T-helper 2 cell treated with Interferon-gamma antibody and Interleukin-4, amounts not matched to agents 5 μg/mL and 100 μg/mL, for 36 hours (primary cell): ENCODE results near the gene MAST2.

ENCODE experiments used
- DNase-seq: peaks from one replicate; pipeline ENCODE4 v3.0.0; 2021; ENCODE audit warnings: low spot score
- H3K27ac Mint-ChIP-seq: one replicate; pipeline ENCODE4 v1.8.0; 2021; ENCODE audit warnings: mild to moderate bottlenecking, mixed read lengths
- H3K27me3 Mint-ChIP-seq: one replicate; pipeline ENCODE4 v1.8.0; 2021; ENCODE audit warnings: low read depth, mixed read lengths
- H3K36me3 Mint-ChIP-seq: one replicate; pipeline ENCODE4 v1.8.0; 2021; ENCODE audit warnings: low read depth, mixed read lengths
- H3K4me1 Mint-ChIP-seq: one replicate; pipeline ENCODE4 v1.8.0; 2021; ENCODE audit warnings: low read depth, mixed read lengths
- H3K4me3 Mint-ChIP-seq: one replicate; pipeline ENCODE4 v1.8.0; 2022; ENCODE audit warnings: mild to moderate bottlenecking, moderate library complexity, mixed read lengths
- H3K9me3 Mint-ChIP-seq: one replicate; pipeline ENCODE4 v1.8.0; 2021; ENCODE audit warnings: mixed read lengths

MAST2 gene

DNA sequence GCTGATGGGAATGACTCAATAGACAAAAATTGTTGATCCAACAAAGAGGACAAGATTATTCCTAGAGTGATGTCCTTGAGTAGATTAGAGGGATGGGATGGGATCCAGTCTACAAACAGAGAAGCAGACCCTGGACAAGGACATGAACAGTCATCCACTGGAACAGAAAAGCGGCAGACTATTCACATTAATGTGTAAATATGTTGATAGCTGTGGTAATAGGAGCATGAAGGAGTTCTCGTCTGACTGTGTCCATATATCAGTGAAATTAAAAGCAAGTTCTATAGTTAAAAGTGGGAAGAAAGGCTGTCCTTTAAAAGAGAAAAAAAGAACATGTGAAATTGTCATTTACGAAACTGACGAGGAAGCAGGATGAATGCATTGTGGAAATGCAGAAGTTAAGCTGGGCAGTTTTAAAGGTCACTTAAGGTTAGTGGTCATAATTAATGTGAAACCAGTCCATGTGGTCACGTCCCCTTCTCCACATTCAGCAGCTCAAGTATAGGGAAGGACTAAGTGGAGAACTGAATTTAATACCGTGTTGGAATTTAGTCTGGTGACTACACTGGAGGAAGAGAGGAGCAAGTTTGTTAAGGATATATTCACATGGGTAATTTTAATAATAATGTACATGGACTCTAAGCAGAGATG lies 266.9 kb downstream of the MAST2 start:
- peaks cover 1% of the 10 kb centered on the region for H3K36me3 Mint-ChIP-seq
- H3K27ac Mint-ChIP-seq = no peak overlapping the region
- H3K27me3 Mint-ChIP-seq = no peaks in the 10 kb centered on the region
- no peak for DNase-seq
- H3K9me3 Mint-ChIP-seq = no peaks in the 10 kb centered on the region
- H3K4me3 Mint-ChIP-seq = no peak overlapping the region
- peaks cover 4% of the 10 kb centered on the region for H3K4me1 Mint-ChIP-seq

DNA sequence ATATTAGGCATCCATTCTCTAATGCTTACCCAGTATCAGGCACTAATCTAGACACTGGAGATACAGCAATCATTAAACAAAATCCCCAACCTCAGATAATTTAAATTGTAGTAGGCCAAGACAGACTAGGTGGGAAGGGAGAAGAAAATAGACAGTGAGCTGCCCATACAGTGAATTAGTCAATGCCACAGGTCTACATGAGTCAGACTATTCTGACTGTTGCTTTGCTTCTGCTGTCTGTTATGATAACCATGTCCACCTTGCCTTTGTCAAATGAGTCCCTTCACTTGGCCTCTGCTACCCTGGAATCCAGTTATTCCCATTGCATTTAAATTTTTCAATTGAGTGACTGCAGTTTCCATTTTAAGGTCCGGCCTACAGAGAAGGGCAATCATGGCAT lies 269.6 kb downstream of the MAST2 start:
- Mint-ChIP-seq H3K4me1 (no peaks in the 10 kb centered on the region), H3K4me3 (no peak overlapping the region), H3K9me3 (no peaks in the 10 kb centered on the region), H3K36me3 (no peaks in the 10 kb centered on the region), H3K27ac (no peak overlapping the region), H3K27me3 (no peaks in the 10 kb centered on the region)
- DNase-seq = no peak

DNA sequence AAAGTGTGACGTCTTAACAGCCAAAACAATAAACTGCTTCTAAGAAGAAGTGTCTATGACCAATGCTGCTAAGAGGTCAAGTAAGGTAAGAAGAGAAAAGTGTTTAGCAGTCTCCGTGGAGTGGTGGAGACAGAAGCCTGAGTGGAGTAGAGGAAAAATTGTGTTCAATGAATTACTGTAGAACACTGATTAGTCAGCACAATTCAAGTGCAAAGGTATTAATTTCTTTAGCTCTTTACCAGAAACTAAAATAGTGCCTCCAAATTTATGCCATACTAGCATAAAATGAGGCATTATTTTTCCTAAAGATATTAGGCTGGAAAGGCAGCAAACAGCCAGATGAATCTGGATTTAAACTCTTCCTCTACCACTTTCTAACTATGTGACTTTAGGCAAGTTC lies 272.9 kb downstream of the MAST2 start:
- H3K27ac Mint-ChIP-seq = no peak overlapping the region
- no peak for DNase-seq
- no peaks in the 10 kb centered on the region for H3K4me1 Mint-ChIP-seq
- no peaks in the 10 kb centered on the region for H3K36me3 Mint-ChIP-seq
- peaks cover 3% of the 10 kb centered on the region for H3K27me3 Mint-ChIP-seq
- no peaks in the 10 kb centered on the region for H3K9me3 Mint-ChIP-seq
- H3K4me3 Mint-ChIP-seq = no peak overlapping the region

DNA sequence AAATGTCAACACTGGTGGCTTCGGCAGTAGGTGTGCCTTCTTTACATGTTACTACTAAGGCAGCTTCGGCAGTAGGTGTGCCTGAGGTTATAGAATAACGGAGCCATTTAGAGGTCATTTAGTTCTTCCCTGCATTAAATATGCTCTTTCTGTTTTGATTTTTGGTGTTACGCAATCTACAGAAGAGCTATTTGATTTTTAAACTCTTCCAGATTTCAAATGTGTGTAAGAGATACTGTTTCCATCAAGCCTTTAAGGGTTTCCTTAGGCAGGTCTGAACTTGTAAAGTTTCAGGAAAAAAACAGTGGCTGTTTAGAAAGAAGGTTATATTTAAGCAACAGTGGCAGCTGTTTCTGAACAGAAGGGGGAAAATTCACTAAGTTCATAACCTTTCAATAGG lies 274.2 kb downstream of the MAST2 start:
- DNase-seq = no peak
- Mint-ChIP-seq H3K4me3 (no peak overlapping the region), H3K27me3 (peaks cover 3% of the 10 kb centered on the region), H3K4me1 (no peaks in the 10 kb centered on the region), H3K27ac (no peak overlapping the region), H3K9me3 (no peaks in the 10 kb centered on the region), H3K36me3 (no peaks in the 10 kb centered on the region)

DNA sequence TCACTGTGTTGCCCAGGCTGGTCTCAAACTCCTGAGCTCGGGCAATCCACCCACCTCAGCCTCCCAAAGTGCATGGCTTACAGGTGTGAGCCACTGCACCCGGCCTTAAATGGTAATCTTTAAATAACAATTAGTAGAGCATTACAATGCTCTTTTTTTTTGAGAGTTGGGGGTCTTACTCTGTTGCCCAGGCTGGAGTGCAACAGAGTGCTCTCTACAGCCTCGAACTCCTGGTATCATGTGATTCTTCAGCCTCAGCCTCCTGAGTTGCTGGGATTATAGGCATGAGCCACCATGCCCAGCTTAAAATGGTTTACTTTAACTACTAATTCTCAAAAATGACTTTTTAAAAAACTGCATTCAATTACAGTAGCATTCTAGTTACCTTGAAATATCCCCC lies 276.8 kb downstream of the MAST2 start:
- Mint-ChIP-seq H3K4me3 (no peak overlapping the region), H3K36me3 (no peaks in the 10 kb centered on the region), H3K27me3 (peaks cover 6% of the 10 kb centered on the region), H3K9me3 (no peaks in the 10 kb centered on the region), H3K27ac (no peak overlapping the region), H3K4me1 (no peaks in the 10 kb centered on the region)
- DNase-seq = no peak

DNA sequence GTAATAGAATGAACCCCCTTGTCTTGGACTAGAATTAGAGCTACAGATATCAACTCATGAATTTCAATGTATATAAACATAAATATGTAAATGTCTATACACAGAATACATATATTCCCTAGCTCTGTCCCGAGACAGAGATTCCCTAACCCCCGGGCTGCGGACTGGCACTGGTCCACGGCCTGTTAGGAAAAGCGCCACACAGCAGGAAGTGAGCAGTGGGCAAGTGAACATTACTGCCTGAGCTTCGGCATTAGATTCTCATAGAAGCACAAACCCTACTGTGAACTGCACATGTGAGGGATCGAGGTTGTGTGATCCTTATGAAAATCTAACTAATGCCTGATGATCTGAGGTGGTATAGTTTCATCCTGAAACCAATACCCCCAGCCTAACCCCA lies 277.8 kb downstream of the MAST2 start:
- no peaks in the 10 kb centered on the region for H3K36me3 Mint-ChIP-seq
- H3K27me3 Mint-ChIP-seq = peaks cover 6% of the 10 kb centered on the region
- no peak for DNase-seq
- H3K9me3 Mint-ChIP-seq = no peaks in the 10 kb centered on the region
- no peak overlapping the region for H3K4me3 Mint-ChIP-seq
- H3K27ac Mint-ChIP-seq = no peak overlapping the region
- no peaks in the 10 kb centered on the region for H3K4me1 Mint-ChIP-seq

DNA sequence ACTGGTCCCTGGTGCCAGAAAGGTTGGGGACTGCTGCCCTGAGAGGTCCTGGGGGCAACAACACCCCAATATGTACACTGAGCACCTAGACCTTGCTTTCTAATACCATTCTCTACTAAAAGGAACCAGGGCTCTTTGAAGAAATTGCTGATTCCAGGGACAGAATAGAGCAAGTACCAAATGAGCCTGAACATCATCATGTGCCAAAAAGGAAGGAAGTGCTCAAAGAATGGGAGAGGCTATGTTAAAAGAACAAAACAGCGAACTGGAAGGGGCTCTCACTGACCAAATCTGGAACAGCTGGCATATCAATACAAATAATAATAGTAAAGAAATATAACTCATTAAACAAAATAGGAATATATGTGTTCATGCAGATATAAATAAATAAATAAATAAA lies 278.2 kb downstream of the MAST2 start:
- Mint-ChIP-seq H3K9me3 (no peaks in the 10 kb centered on the region), H3K36me3 (no peaks in the 10 kb centered on the region), H3K27me3 (peaks cover 6% of the 10 kb centered on the region), H3K27ac (no peak overlapping the region), H3K4me1 (no peaks in the 10 kb centered on the region), H3K4me3 (no peak overlapping the region)
- DNase-seq = no peak

DNA sequence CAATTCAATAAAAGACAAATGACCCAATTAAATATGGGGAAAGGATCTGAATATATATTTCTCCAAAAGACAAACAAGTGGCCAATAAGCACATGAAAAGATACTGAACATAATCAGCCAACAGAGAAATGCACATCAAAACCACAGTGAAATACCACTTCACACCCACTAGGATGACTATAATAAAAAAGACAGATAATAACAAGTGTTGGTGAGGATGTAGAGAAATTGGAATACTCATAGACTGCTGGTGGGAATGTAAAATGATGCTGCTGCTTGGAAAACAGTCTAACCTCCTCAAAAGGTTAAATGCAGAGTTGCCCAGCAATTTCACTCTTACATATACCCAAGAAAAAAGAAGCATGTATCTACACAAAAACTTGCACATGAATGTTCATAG lies 280.2 kb downstream of the MAST2 start:
- Mint-ChIP-seq H3K27me3 (peaks cover 8% of the 10 kb centered on the region), H3K36me3 (no peaks in the 10 kb centered on the region), H3K4me1 (no peaks in the 10 kb centered on the region), H3K9me3 (no peaks in the 10 kb centered on the region), H3K4me3 (no peak overlapping the region), H3K27ac (no peak overlapping the region)
- no peak for DNase-seq

DNA sequence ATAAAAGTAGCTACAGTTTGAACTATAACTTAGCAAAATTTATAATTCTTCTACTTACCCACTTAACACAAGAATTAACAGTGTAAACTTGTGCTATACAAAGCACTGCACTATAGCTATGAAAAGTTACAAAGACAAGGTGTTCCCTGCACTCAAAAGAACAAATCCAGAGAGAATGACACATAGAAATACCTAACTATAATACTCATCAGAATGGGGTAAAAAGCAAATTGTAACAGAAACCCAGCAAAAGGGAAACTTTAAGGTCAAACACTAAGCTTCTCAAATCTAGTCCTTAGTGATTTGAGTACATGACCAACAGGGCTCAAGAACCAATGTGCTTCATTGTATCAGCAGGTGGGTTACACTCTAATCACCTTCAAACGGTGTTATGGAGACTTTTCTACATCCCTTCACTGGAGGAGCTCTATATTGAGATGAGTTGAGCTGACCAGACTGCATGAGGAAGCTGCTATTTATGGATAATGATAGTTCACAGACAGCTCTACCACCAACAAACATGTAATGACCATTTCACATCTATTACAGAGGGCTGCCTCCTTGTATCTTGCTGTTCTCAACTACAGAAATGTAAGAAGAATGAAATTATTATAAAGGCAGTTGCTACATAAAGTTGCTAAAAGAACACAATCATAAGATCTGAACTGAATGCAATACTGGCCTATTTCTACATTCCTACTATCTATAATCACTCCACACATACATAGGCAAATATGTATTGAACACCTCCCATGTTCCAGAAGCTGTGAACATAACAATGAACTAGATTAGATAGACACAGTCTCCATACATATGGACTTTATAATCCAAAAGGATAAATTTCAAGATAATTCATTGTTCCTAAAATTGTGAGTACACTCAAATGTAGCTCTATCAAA lies 281.4 kb downstream of the MAST2 start:
- Mint-ChIP-seq H3K9me3 (no peaks in the 10 kb centered on the region), H3K36me3 (no peaks in the 10 kb centered on the region), H3K4me3 (no peak overlapping the region), H3K4me1 (no peaks in the 10 kb centered on the region), H3K27ac (no peak overlapping the region), H3K27me3 (peaks cover 9% of the 10 kb centered on the region)
- no peak for DNase-seq
